Activated T-helper 1 cell treated with anti-CD3 and anti-CD28 coated beads, Interleukin-2, amount 50 U/mL, for 16 hours (primary cell): ENCODE measurements around the gene CHRNA5.

Source experiments
- DNase-seq, 2 donors: peaks; one replicate each; pipeline ENCODE4 v3.0.0-alpha.2; 2020; ENCODE audit warnings: low read depth in 1 of 2, low spot score in 1 of 2

The CHRNA5 gene

GRCh38 chr15:78638658-78639314 lies 73.5 kb downstream of the CHRNA5 start:
- DNase-seq, result peak in 1 of 2 donors; percentile 18

- no peak for DNase-seq
These were observed 75.3 kb downstream of the CHRNA5 start for GRCh38 chr15:78640527-78641101.

GRCh38 chr15:78641102-78641748 lies 75.9 kb downstream of the CHRNA5 start, which contains the start of gene CHRNB4:
TSS of gene CHRNB4 (minus strand) at chr15:78641210. CDS start at chr15:78641133, 77 bp downstream.
- DNase-seq, result no peak

DNA sequence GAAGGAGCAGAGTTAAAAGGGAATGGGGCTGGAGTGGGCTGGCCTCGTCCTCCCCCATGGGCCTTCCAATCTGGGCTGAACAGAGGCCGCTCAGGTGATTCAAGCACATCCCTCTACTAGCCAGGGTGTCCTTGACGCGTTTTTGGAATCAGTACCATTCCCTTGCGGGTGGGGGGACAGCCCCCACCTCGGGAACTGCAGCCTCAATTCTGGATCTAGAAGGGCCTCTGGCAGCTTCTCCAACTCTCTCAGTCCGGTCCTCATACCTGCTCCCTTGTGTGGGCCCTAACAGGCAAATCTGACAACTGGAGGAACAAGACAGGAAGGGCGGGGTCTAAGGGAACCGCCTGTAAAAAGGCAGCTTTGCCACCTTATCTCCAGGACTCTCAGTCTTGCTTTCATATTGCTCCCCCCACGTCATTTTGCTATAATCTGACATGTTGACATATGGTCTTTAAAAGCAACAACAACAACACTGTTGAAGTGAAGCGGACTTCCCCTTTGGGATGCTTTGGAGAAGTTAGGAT lies 76.5 kb downstream of the CHRNA5 start:
- no peak for DNase-seq

DNA sequence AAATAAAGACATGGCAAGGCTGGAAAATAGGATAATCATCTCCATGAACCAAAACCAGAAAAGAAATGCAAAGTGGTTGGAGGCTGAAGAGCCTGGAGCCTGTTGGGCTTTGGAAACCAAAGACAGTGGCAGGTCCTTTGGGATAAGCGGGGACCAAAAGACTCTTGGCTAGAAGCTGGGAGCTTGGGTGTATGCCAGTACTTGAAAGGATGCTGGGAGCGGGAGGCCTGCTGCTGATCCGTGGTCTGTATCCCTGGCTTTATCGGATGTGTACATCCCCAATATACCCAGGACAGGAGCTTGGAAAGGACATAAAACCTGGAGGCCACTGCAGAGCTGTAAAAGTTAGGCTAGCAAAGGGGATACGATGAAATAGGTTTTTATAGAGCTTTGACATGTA lies 77.0 kb downstream of the CHRNA5 start:
- DNase-seq, result no peak
